GM12878 (cell line): Measurements from ENCODE around the gene COL11A2. TPM values are rescaled to one million over a fixed set of nuclear protein-coding genes. Genes with fewer than 3 reads are reported as not detected.
"Not testable (repeated sequence)": the region's sequence is repeated elsewhere in the genome, so short reads cannot be mapped to it uniquely, and the experiment has no call there.

ENCODE experiments used
- ATAC-seq: fragments of 200-7000 bp; cut with Tn5 transposase; 3 replicates; pipeline ENCODE4 v1.9.1; 2020; ENCODE audit warnings: mild to moderate bottlenecking, moderate library complexity
- BruUV-seq: library from RNA; stranded (reverse); fragments of 400-500 nt; replicated peaks from 2 replicates; lab custom pipeline; 2021; lab: Mats Ljungman, UMichigan
- CTCF ChIA-PET: fragments of 300-600 bp; sonication (Branson Sonifier 250); formaldehyde crosslinking; extraction: SDS; loops from one replicate; lab custom pipeline; 2021; ENCODE audit warnings: inconsistent platforms; lab: Yijun Ruan, JAX
- POLR2A ChIA-PET: fragments of 350-600 bp; formaldehyde crosslinking; extraction: SDS; loops from one replicate; lab custom pipeline; 2021; ENCODE audit warnings: inconsistent platforms; lab: Charles Lee
- RAD21 ChIA-PET: fragments of 300-600 bp; sonication (Branson Sonifier 250); formaldehyde crosslinking; loops from one replicate; lab custom pipeline; 2023; ENCODE audit warnings: antibody characterized with exemption; ENCODE audit not compliant: unreplicated experiment; lab: Charles Lee
- SMC1A ChIA-PET: fragments of 300-600 bp; sonication (Branson Sonifier 250); formaldehyde crosslinking; loops from one replicate; lab custom pipeline; 2023; ENCODE audit not compliant: unreplicated experiment, uncharacterized antibody; lab: Charles Lee
- DNase-seq: peaks from one replicate; pipeline ENCODE4 v3.0.0-alpha.2; 2011; ENCODE audit warnings: low read depth, low spot score
- FAIRE-seq: peaks from 3 replicates; lab custom pipeline; 2011; peaks lifted over from hg19 to GRCh38; lab: Jason Lieb, UNC
- H2AFZ ChIP-seq: 2 replicates; pipeline ENCODE4 v1.6.0; 2011; ENCODE audit warnings: low read depth, low read length, control low read depth; ENCODE audit not compliant: control insufficient read depth
- H3K27ac ChIP-seq: 2 replicates; pipeline ENCODE4 v1.5.1; 2011; ENCODE audit warnings: control low read depth; ENCODE audit not compliant: control insufficient read depth, insufficient read depth
- H3K27me3 ChIP-seq, 2 experiments: replicated peaks in 1 of 2; 2 replicates each; pipeline versions ENCODE4 v1.6.0 to v1.6.1; 2011; ENCODE audit warnings: low read length in 1 of 2; ENCODE audit not compliant: control insufficient read depth in 2 of 2, insufficient read depth in 2 of 2
- H3K36me3 ChIP-seq, 2 experiments: 2 replicates each; pipeline ENCODE4 v1.5.1; 2011; ENCODE audit warnings: low read length in 1 of 2; ENCODE audit not compliant: control insufficient read depth in 2 of 2, insufficient read depth in 2 of 2
- H3K4me1 ChIP-seq: 2 replicates; pipeline ENCODE4 v1.6.1; 2011; ENCODE audit warnings: mild to moderate bottlenecking, low read length, moderate library complexity, mixed read lengths; ENCODE audit not compliant: control insufficient read depth, insufficient read depth
- H3K4me2 ChIP-seq: 2 replicates; pipeline ENCODE4 v1.6.0; 2011; ENCODE audit warnings: control low read depth; ENCODE audit not compliant: control insufficient read depth, insufficient read depth
- H3K4me3 ChIP-seq: fragments of 200-600 bp; sonication (generic); 2 replicates; pipeline ENCODE4 v1.5.1; 2016
- H3K79me2 ChIP-seq: 2 replicates; pipeline ENCODE4 v1.6.0; 2011; ENCODE audit warnings: low read length; ENCODE audit not compliant: control insufficient read depth, insufficient read depth
- H3K9ac ChIP-seq: 2 replicates; pipeline ENCODE4 v1.8.0; 2011; ENCODE audit warnings: low read length, control low read depth, mixed read lengths; ENCODE audit not compliant: control insufficient read depth, insufficient read depth
- H3K9me3 ChIP-seq: replicated peaks from 3 replicates; pipeline ENCODE4 v1.5.1; 2011; ENCODE audit warnings: mild to moderate bottlenecking, low read length; ENCODE audit not compliant: control insufficient read depth, insufficient read depth
- H4K20me1 ChIP-seq: 2 replicates; pipeline ENCODE4 v1.6.0; 2011; ENCODE audit not compliant: control insufficient read depth, insufficient read depth
- JUND ChIP-seq: IDR thresholded peaks from 2 replicates; pipeline ENCODE4 v1.6.1; 2012; ENCODE audit warnings: low read depth, mild to moderate bottlenecking, low read length, improper control_type of control experiment, moderate library complexity
- SPI1 ChIP-seq: IDR thresholded peaks from 2 replicates; pipeline ENCODE4 v1.6.1; 2011; ENCODE audit warnings: low read depth, mild to moderate bottlenecking, low read length, moderate library complexity, borderline replicate concordance; ENCODE audit not compliant: insufficient read depth
- WGBS: methylation state at CpG from one replicate; pipeline ENCODE4 v1.1.6; 2016; ENCODE audit warnings: low lambda C conversion rate; ENCODE audit not compliant: insufficient replicate concordance, insufficient coverage; ENCODE audit errors: missing lambda C conversion rate; 5-methylcytosine and 5-hydroxymethylcytosine counted together
- in situ Hi-C: fragments of 300-500 bp; cut with MboI; formaldehyde crosslinking; loops from 9 replicates; pipeline ENCODE4 v1.14.3; 2018; ENCODE audit warnings: mixed read lengths
- intact Hi-C: fragments of 100-400 bp; cut with micrococcal nuclease; formaldehyde crosslinking; loops from one replicate; pipeline ENCODE4 v1.14.2; 2022; ENCODE audit not compliant: unreplicated experiment
- polyA plus RNA-seq, 11 experiments: library from polyadenylated mRNA; depleted of rRNA in 4 of 11; unstranded in 6 of 11; stranded (reverse) in 5 of 11; fragments of >200 nt; fragmentation: Nextera tagmentation in 4 of 11; fragmentation: Illumina TruSeq in 1 of 11; extraction: Ambion mirVana in 4 of 11; extraction: Trizol in 1 of 11; gene quantifications; 1 replicate in 1 of 11; 2 replicates in 10 of 11; pipeline versions ENCODE4 v1.2.1 to v1.2.3, GENCODE V29; 2011 to 2016; ENCODE audit warnings: inconsistent platforms in 2 of 11, missing spikeins in 2 of 11, low read depth in 1 of 11
- total RNA-seq, 4 experiments: library from RNA; depleted of rRNA in 3 of 4; stranded (reverse); fragments of >200 nt in 3 of 4; fragmentation: Illumina TruSeq in 1 of 4; extraction: Trizol in 1 of 4; gene quantifications; 2 replicates each; pipeline versions ENCODE4 v1.2.1 to v1.2.3, GENCODE V29; 2013 to 2021

COL11A2 gene
- total and polyA plus RNA-seq, 10 of the 15 experiments (the other 5 are each of a cell fraction or from before 2014, with no cell fraction given) = 0.03 to 0.83 (median 0.22) TPM; not detected in 1

DNA sequence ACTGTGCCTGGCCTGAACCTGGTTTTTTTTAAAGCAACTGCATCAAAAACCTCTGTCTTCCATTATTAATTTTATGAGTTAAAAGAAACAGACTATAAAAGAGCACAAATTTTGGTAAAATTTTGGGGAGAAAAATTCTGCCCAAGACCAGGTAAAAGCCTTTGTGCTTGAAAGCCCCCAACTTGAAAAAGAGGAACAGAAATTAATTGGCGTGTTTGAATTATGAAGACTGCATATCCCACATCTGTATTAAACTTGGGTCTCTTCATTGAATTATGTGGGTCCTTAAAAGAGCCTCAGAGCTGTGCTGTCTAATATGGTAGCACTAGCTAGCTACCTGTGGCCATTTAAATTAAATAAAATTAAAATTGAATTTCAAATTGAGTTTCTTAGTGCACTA lies 41.2 kb downstream of the COL11A2 start:
- Histone ChIP-seq H3K27me3 (peaks cover 0 to 2% of the 10 kb centered on the region in 2 experiments; a peak in 3 of 4 replicates), H3K9me3 (peaks cover 5% of the 10 kb centered on the region; the same call in 1 of the 3 replicates), H3K9ac (no peak overlapping the region), H4K20me1 (no peaks in the 10 kb centered on the region), H3K4me2 (no peak overlapping the region), H3K36me3 (no peaks in the 10 kb centered on the region), H3K4me1 (no peaks in the 10 kb centered on the region), H3K4me3 (no peak overlapping the region), H2AFZ (no peak overlapping the region), H3K27ac (no peak overlapping the region), H3K79me2 (no peaks in the 10 kb centered on the region)
- intact Hi-C loops = no loop called here
- FAIRE-seq (no peak), ATAC-seq (no peak), DNase-seq (no peak)
- TF ChIP-seq SPI1 = peak; percentile 67; the same call in 1 of the 2 replicates
- no peak for TF ChIP-seq JUND
- ChIA-PET RAD21 (interaction anchor here (0.6 to 3.9 kb wide), 7 partner anchors 9 to 123 kb away, joined by 3 to 20 read pairs (median 4); no protein-coding TSS in a partner anchor), SMC1A (interaction anchor here (0.9 to 12.1 kb wide), 10 partner anchors 8 to 166 kb away, joined by 3 to 127 read pairs (median 16); no protein-coding TSS in a partner anchor), CTCF (interaction anchor here (0.7 to 14.9 kb wide), 8 partner anchors 10 to 136 kb away, joined by 3 to 266 read pairs (median 20); no protein-coding TSS in a partner anchor), POLR2A (interaction anchor here (1.3 to 1.7 kb wide), 2 partner anchors 37 to 98 kb away, joined by 5 read pairs; no protein-coding TSS in a partner anchor)
- 0% methylated on average over 1 of the region's 1 CpG for WGBS
- in situ Hi-C loops = no loop called here
- BruUV-seq = no TSS peak

DNA sequence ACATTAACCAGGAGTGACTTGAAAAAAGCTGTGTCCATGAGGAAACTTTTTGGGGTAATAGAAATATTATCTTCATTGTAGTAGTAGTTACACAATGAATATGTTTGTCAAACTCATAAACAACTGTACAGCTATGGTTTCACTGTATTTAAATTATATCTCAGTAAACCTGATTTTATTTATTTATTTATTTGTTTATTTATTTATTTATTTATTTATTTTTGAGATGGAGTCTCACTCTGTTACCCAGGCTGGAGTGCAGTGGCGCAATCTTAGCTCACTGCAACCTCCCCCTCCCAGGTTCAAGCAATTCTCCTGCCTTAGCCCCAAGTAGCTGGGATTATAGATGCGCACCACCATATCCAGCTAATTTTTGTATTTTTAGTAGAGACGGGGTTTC lies 41.7 kb downstream of the COL11A2 start:
- H3K79me2 ChIP-seq, H3K4me1 ChIP-seq, H3K27me3 ChIP-seq, DNase-seq, H4K20me1 ChIP-seq, H3K36me3 ChIP-seq, H3K27ac ChIP-seq, H3K4me3 ChIP-seq, BruUV-seq, H3K4me2 ChIP-seq, FAIRE-seq, H3K9me3 ChIP-seq, H2AFZ ChIP-seq, intact Hi-C loops, in situ Hi-C loops, H3K9ac ChIP-seq, ATAC-seq: not testable (repeated sequence)
- ChIA-PET SMC1A (interaction anchor here (0.6 to 12.1 kb wide), 17 partner anchors 8 to 166 kb away, joined by 3 to 127 read pairs (median 8); no protein-coding TSS in a partner anchor), POLR2A (interaction anchor here (1.0 to 1.7 kb wide), 3 partner anchors 8 to 98 kb away, joined by 5 read pairs; no protein-coding TSS in a partner anchor), RAD21 (interaction anchor here (0.6 to 3.9 kb wide), 10 partner anchors 9 to 136 kb away, joined by 3 to 20 read pairs (median 6); no protein-coding TSS in a partner anchor), CTCF (interaction anchor here (0.7 to 14.9 kb wide), 14 partner anchors 10 to 265 kb away, joined by 3 to 266 read pairs (median 16); no protein-coding TSS in a partner anchor)
- WGBS = 71% methylated on average over 3 of the region's 3 CpGs
